ENCODE data around the gene CDH8.
"Not testable (repeated sequence)": the region's sequence is repeated elsewhere in the genome, so short reads cannot be mapped to it uniquely, and the experiment has no call there.

CDH8 gene

DNA sequence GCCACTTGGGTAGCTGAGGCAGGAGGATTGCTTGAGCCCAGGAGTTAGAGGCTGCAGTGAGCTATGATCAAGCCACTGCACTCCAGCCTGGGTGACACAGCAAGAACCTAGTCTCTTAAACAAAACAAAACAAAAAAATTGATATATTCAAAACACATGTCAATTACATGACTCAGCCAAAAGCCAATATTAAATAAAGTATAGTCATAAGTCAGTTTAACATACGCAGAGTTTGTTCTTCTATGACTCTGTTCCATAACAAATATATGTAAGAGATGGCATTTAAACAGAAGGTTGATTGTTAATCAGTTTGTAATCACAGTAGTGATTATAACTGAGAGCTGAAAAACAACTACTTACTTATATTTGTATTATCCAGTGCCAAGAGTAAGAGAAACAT, 106.5 kb downstream of the CDH8 start:
- FAIRE-seq, result no peak

- no peak for FAIRE-seq
These were observed 109.5 kb downstream of the CDH8 start for GRCh38 chr16:61926766-61927165.

GRCh38 chr16:61923629-61924028, 112.6 kb downstream of the CDH8 start:
- FAIRE-seq, result peak; percentile 43

- FAIRE-seq, result no peak
These were observed 114.9 kb downstream of the CDH8 start for GRCh38 chr16:61921373-61921772.

DNA sequence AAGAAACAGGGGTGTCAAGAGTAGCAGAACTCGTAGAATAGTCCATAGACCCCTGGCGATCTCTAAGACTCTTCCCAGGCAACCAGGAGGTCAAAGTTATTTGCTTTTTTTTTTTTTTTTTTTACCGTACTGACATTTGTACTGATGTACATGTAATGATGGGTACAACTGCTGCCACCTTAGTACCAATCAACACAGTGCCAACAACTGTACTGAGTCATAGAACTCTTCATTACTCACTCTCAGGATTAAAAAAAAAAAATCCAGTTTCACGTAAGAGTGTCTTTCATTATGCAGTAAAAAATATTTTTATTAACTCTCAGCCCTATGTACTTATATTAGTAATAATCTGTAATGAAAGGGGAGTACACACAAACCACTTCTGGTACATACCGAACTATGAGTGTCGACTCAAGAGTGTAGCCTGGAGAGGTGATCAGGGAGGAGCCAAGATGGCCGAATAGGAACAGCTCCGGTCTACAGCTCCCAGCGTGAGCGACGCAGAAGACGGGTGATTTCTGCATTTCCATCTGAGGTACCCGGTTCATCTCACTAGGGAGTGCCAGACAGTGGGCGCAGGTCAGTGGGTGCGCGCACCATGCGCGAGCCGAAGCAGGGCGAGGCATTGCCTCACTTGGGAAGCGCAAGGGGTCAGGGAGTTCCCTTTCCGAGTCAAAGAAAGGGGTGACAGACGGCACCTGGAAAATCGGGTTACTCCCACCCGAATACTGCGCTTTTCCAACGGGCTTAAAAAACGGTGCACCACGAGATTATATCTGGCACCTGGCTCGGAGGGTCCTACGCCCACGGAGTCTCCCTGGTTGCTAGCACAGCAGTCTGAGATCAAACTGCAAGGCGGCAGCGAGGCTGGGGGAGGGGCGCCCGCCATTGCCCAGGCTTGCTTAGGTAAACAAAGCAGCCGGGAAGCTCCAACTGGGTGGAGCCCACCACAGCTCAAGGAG, 118.1 kb downstream of the CDH8 start:
- FAIRE-seq, result not testable (repeated sequence)

DNA sequence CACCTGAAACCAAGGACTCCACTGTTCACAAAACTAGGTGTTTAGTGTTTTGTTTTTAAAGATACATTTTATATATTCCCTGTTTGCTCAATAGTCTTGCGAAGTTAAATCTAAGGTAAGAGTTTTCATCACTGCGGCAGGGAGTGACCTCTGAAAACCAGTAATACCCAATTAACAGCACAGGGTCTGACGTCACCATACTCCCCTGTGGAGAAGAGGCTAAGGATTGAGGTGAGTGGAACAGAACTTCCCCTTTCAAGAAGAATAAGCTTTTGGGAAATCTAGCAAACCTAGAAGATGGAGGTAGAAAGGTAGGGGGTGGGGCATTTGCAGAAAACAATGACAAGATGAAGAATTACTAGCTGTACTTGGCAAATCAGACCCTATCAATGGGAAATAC, 120.7 kb downstream of the CDH8 start:
- FAIRE-seq, result no peak

DNA sequence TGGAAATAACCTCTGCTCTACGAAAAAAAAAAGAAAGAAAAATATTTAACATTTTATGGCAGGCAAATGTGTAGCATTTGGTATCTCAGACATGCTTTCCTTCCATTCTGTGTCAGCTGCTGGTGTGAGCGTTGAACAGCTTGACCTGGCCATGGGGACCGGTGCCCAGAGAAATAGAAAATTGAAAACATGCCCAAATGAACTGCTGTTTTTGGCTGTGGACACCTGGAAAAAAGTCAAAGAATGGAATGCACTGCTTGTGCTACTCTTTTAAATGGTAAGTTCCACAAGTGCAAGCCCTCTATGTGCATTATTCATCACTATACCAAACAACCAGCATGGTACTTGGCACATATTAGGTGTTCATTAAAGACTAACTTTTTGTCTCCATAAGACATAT, 127.2 kb downstream of the CDH8 start:
- FAIRE-seq, result no peak

DNA sequence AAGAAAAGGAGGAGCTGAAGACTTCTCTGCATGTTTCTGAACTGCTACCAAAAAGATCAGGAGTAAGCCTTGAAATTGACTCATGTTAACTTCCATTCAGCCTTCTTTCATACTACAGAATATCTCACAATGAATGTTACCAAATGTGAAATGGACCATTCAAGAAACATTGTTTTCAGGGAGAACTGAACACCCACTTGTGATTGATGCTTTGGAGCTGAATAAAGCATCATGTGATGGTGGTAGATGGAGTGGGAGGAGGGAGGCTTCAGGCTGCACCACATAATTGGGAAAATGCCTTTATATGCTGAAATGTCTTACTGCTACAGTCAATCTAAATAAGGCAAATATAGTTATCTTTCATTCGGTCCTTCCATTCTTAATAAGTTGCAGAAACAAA, 127.8 kb downstream of the CDH8 start:
- no peak for FAIRE-seq

DNA sequence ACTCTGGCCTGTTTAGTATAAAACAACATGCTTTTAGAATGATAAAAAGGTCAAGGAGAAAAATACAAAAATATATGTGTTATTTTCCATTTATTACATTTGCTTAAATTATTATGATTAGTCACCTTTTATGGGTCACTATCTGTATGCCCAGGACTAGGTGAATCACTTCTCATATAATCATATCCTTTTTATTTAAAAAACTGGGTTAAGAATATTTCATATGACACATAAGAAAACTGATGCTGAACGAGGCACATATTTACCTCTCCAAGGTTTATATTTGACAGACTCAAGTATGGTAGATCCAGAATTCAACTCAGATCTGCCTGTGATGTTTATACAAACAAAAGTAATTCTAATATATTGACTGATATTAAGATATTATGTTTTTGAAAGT, 134.5 kb downstream of the CDH8 start:
- FAIRE-seq, result no peak

DNA sequence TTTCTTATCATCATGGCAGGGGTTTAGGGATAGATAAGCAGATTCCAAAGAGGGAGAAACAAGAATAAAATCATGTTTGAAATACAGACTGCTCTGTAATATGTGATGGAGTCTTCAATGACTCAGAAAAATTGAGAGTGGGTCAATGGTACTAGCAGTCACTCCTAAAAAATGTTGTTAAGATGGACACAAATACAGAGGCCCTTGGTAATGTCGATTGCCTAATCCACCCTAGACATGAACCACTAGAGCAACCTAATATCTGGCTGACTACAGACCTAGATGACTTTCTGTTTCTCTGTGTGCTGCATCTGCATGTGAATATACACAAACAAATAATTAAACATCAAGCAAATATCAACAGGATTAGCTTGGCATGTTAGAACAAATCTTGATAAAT, 135.8 kb downstream of the CDH8 start:
- no peak for FAIRE-seq

DNA sequence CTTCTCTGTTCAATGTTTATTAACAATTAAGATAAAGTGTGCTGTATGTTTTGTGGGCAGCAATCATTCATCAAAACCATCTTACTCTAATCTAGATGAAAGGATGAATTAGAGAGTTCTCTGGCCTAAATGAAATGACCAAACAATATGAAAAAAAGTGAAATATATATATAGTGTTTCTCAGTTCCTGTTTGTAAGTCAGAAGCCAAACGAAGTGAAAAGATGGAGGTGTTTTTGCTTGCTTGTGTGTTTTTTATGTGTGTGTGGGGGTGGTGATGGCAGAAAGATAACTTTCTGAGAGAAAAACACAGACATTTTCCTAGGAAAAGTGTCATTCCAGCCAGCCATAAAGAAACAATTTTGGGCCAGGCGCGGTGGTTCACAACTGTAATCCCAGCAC, 138.6 kb downstream of the CDH8 start:
- no peak for FAIRE-seq

GRCh38 chr16:61892531-61892930, 143.7 kb downstream of the CDH8 start:
- no peak for FAIRE-seq

DNA sequence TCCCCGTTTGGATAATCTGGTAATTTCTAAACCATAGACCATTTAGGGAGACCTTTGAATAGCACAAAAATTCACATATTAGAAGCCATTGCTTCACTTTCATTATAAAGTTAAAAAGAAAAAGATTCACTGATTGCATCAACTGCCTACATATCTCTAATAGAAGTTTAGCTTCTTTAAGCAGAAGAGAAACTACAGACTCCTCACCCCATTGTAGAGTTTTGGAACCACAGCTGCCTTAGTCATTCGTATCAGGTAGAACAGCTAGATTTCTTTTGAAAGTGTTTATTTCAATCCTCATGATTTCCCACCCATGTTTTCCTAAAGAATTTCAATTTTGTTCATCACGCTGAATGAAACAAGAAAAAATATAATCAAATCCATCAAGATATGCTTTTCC, 144.8 kb downstream of the CDH8 start:
- FAIRE-seq, result no peak

DNA sequence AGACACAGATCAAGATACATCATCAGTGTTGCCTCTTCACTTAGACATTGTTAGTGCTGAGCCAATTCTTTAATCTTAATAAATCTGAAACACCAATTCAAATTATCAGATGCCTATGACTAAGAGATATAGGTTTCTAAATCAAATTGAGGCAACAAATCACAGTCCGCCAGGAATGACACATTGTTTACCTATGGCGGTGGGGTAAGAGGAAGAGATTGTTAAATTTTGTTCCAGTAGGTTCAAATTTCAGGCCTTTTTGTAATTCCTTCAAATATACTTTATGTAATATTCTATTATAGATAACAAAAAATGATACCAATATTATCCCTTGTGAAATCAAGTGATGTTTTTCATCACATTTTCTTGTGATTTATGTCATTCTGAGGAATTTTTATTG, 145.9 kb downstream of the CDH8 start:
- no peak for FAIRE-seq

- no peak for FAIRE-seq
These were observed 148.3 kb downstream of the CDH8 start for GRCh38 chr16:61887903-61888302.

DNA sequence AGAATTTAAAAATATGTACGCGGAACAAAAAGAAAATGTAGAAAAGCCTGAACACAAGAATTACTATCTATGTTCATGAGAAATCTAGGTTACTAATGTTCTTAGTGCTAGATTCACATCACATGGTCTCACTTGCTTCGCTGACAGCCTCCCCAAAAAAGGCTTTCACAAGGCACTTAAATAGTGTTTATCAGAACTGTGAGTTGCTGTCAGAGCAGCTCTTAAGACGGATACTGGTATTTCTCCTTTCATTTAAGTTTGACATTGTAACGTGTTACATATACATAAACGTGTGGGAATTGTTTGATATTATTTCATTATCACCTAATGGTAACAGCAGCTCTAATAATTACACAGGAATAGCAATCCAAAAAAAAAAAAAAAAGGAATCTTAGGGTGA, 150.9 kb downstream of the CDH8 start:
- no peak for FAIRE-seq

DNA sequence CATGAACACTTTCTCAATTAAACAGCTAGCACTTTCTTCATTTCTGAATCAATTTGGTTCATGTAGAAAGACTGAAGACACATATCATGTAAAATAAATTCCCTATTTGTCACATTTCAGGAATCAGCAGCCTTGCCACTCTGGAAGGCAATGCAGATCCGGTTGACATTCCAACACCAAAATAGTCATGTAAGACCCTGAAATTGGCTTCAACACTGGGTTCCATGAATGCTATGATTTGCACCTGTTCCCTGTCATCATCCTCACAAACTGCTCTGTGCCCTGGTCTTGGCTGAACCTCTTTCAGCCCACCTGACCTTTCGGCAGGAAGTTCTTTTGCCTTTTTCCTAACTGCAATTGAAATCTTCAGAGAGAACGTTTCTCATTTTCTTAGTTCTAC, 156.9 kb downstream of the CDH8 start:
- no peak for FAIRE-seq

DNA sequence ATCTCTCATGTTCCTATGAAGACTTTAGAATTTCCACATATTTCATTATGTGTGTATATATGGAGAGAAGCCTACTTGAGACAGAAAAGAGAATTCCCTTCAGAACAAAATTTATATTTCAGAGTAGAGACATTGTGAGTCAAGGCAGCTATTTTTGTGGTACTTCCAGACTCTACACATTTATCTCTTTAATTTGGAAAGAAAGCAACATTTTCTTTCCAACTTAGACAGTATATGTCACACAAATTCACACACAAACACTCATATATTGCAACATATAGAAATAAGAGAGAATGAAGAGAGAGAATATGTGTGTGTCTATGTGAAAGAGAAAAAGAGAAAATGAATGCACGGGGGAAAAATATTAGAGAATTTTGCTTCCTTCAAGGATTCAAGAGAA, 158.8 kb downstream of the CDH8 start:
- no peak for FAIRE-seq

GRCh38 chr16:61872778-61873119, 163.5 kb downstream of the CDH8 start:
- FAIRE-seq, result no peak

DNA sequence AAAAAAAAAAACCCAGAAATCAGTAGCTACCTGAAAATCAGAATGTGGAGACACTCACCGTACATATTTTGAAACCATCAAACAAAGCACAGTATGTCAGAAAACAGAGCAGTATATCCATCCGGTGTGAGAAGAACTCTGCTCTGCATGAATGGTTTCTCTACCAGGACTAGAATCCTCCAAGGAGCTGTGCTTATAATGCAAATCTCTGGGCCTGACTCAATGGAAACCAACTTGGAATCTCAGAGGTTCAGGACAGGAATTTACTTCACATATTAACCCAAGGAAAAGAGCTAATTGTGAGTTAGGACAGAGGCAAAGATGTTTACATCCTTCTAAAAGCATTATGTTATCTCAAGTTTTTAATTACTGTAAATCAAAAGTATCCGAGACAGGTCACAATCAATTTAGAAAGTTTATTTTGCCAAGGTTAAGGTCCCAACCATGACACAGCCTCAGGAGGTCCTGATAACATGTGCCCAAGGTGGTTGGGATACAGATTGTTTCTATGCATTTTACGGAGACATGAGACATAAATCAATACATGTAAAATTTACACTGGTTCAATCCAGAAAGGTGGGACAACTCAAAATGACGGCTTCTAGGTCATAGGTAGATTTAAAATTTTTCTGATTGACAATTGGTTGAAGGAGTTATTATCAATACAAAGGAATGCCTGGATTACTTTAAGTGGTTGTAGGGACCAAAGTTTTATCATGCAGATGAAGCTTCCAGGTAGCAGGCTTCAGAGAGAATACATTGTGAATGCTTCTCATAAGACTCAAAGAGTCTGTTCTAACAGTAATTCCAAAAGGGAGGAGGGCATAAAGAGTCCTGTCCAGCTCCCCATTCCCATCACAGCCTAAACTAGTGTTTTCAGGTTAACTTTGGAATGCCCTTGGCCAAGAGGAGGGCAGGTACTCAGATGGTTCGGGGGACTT, 164.1 kb downstream of the CDH8 start:
- peak; percentile 45 for FAIRE-seq

DNA sequence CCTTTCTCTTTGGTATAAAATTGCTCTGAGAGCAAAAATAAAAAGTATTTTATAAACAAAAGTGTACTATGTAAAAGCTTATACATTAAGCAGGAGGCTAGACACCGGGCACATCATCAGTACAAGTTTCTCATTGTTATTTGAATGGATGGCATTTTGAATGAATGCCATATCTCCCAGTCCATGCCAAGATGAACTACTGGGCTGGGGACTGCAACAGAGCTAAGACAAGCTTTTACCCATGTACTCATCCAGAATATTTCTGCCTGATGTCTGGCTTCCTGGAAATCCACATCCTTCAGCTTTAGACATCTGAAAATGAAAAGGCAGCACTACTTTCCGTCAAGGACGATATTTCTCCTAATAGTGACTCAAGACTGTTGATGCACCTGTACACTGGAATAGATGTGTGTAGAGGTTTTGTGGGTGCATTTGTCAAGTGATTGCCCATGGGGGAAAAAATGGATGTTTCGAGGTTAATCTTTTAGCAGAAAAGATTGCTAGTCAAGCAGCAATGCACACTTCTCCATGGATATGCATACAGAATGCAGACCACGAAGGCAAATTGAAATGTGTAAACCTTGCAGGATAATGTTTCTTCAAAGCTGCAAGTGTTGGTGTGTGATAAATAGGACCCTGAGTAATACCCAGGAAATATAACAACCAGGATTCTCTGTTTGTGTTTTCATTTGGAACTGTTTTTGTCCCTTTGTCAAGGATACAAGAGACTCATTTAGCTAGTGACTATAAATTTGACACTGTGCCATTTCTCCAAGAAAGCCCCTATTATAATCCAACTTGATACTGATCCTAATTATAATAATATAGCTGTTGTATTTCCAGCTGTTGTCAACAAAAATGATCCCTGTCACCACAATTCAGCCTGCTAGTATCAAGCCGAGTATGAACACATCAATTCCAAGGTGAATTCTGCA, 173.8 kb downstream of the CDH8 start:
- FAIRE-seq, result no peak

GRCh38 chr16:61858988-61859387, 177.2 kb downstream of the CDH8 start:
- no peak for FAIRE-seq

DNA sequence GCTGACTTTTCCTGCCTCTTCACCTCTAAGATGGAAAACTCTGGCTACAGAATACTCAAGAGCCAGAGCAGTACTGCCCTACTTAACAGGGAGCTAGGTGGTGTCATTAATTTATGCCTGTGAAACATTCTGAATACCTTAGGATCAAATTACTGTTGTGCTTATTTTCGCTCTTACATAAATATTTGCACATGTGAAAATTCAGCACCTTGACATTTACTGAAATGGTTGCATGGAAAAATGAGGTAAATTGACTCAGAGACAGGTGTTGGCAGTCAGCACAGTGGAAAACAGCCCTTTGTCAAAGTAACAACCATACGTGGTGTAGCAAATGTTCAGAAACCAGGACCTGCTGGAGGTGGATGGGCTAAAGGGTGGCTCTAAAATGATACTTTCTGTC, 193.6 kb downstream of the CDH8 start:
- no peak for FAIRE-seq
